Measurements from ENCODE around the gene SPOPL.
"Not testable (repeated sequence)": the region's sequence is repeated elsewhere in the genome, so short reads cannot be mapped to it uniquely, and the experiment has no call there.

Gene SPOPL

GRCh38 chr2:138504546-138505235 is 3.1 kb downstream of the SPOPL start:
- Histone ChIP-seq H3K4me1 (ENCODE audit: control insufficient read depth, insufficient read depth, low read length) (peaks cover 31% of the 10 kb centered on the region), H3K9me3 (ENCODE audit: control insufficient read depth, insufficient read depth, low read length) (no peaks in the 10 kb centered on the region), H3K9ac (ENCODE audit: low read depth, low read length) (no peak overlapping the region), H3K27me3 (ENCODE audit: control insufficient read depth, insufficient read depth, low read length) (no peaks in the 10 kb centered on the region), H3K36me3 (ENCODE audit: control insufficient read depth, insufficient read depth, low read length) (no peaks in the 10 kb centered on the region), H3K4me3 (ENCODE audit: low read depth, low read length) (no peak overlapping the region), H3K27ac (ENCODE audit: low read depth, low read length) (no peak overlapping the region)

GRCh38 chr2:138507267-138507666 is 5.7 kb downstream of the SPOPL start:
- Histone ChIP-seq H3K4me3 (ENCODE audit: low read depth, low read length) (no peak overlapping the region), H3K9me3 (ENCODE audit: control insufficient read depth, insufficient read depth, low read length) (no peaks in the 10 kb centered on the region), H3K36me3 (ENCODE audit: control insufficient read depth, insufficient read depth, low read length) (no peaks in the 10 kb centered on the region), H3K27ac (ENCODE audit: low read depth, low read length) (no peak overlapping the region), H3K4me1 (ENCODE audit: control insufficient read depth, insufficient read depth, low read length) (peaks cover 27% of the 10 kb centered on the region), H3K27me3 (ENCODE audit: control insufficient read depth, insufficient read depth, low read length) (no peaks in the 10 kb centered on the region), H3K9ac (ENCODE audit: low read depth, low read length) (no peak overlapping the region)

- Histone ChIP-seq H3K4me1 (ENCODE audit: control insufficient read depth, insufficient read depth, low read length) (peaks cover 26% of the 10 kb centered on the region), H3K9me3 (ENCODE audit: control insufficient read depth, insufficient read depth, low read length) (no peaks in the 10 kb centered on the region), H3K27me3 (ENCODE audit: control insufficient read depth, insufficient read depth, low read length) (no peaks in the 10 kb centered on the region), H3K9ac (ENCODE audit: low read depth, low read length) (no peak overlapping the region), H3K27ac (ENCODE audit: low read depth, low read length) (no peak overlapping the region), H3K4me3 (ENCODE audit: low read depth, low read length) (no peak overlapping the region), H3K36me3 (ENCODE audit: control insufficient read depth, insufficient read depth, low read length) (no peaks in the 10 kb centered on the region)
Measured at GRCh38 chr2:138510319-138510718, 8.7 kb downstream of the SPOPL start.

- H3K27me3 ChIP-seq (ENCODE audit: control insufficient read depth, insufficient read depth, low read length) = no peaks in the 10 kb centered on the region
- no peaks in the 10 kb centered on the region for H3K9me3 ChIP-seq (ENCODE audit: control insufficient read depth, insufficient read depth, low read length)
- no peaks in the 10 kb centered on the region for H3K36me3 ChIP-seq (ENCODE audit: control insufficient read depth, insufficient read depth, low read length)
- no peak overlapping the region for H3K27ac ChIP-seq (ENCODE audit: low read depth, low read length)
- no peak overlapping the region for H3K9ac ChIP-seq (ENCODE audit: low read depth, low read length)
- no peak overlapping the region for H3K4me3 ChIP-seq (ENCODE audit: low read depth, low read length)
- peaks cover 28% of the 10 kb centered on the region for H3K4me1 ChIP-seq (ENCODE audit: control insufficient read depth, insufficient read depth, low read length)
Measured at GRCh38 chr2:138512672-138513071, 11.1 kb downstream of the SPOPL start.

GRCh38 chr2:138514173-138514572 is 12.6 kb downstream of the SPOPL start:
- no peaks in the 10 kb centered on the region for H3K9me3 ChIP-seq (ENCODE audit: control insufficient read depth, insufficient read depth, low read length)
- H3K9ac ChIP-seq (ENCODE audit: low read depth, low read length) = no peak overlapping the region
- H3K27ac ChIP-seq (ENCODE audit: low read depth, low read length) = peak overlapping the region; percentile 46
- no peaks in the 10 kb centered on the region for H3K27me3 ChIP-seq (ENCODE audit: control insufficient read depth, insufficient read depth, low read length)
- peaks cover 28% of the 10 kb centered on the region for H3K4me1 ChIP-seq (ENCODE audit: control insufficient read depth, insufficient read depth, low read length)
- H3K4me3 ChIP-seq (ENCODE audit: low read depth, low read length) = no peak overlapping the region
- no peaks in the 10 kb centered on the region for H3K36me3 ChIP-seq (ENCODE audit: control insufficient read depth, insufficient read depth, low read length)

GRCh38 chr2:138515092-138515491 is 13.5 kb downstream of the SPOPL start:
- Histone ChIP-seq H3K27ac (ENCODE audit: low read depth, low read length) (no peak overlapping the region), H3K36me3 (ENCODE audit: control insufficient read depth, insufficient read depth, low read length) (no peaks in the 10 kb centered on the region), H3K27me3 (ENCODE audit: control insufficient read depth, insufficient read depth, low read length) (no peaks in the 10 kb centered on the region), H3K9me3 (ENCODE audit: control insufficient read depth, insufficient read depth, low read length) (no peaks in the 10 kb centered on the region), H3K9ac (ENCODE audit: low read depth, low read length) (no peak overlapping the region), H3K4me3 (ENCODE audit: low read depth, low read length) (no peak overlapping the region), H3K4me1 (ENCODE audit: control insufficient read depth, insufficient read depth, low read length) (peaks cover 28% of the 10 kb centered on the region)

- no peak overlapping the region for H3K4me3 ChIP-seq (ENCODE audit: low read depth, low read length)
- no peaks in the 10 kb centered on the region for H3K36me3 ChIP-seq (ENCODE audit: control insufficient read depth, insufficient read depth, low read length)
- H3K4me1 ChIP-seq (ENCODE audit: control insufficient read depth, insufficient read depth, low read length) = peaks cover 30% of the 10 kb centered on the region
- no peaks in the 10 kb centered on the region for H3K9me3 ChIP-seq (ENCODE audit: control insufficient read depth, insufficient read depth, low read length)
- H3K27ac ChIP-seq (ENCODE audit: low read depth, low read length) = no peak overlapping the region
- no peaks in the 10 kb centered on the region for H3K27me3 ChIP-seq (ENCODE audit: control insufficient read depth, insufficient read depth, low read length)
- H3K9ac ChIP-seq (ENCODE audit: low read depth, low read length) = no peak overlapping the region
Measured at GRCh38 chr2:138516030-138516704, 14.6 kb downstream of the SPOPL start.

- H3K4me3 ChIP-seq (ENCODE audit: low read depth, low read length) = no peak overlapping the region
- no peaks in the 10 kb centered on the region for H3K9me3 ChIP-seq (ENCODE audit: control insufficient read depth, insufficient read depth, low read length)
- peaks cover 38% of the 10 kb centered on the region for H3K4me1 ChIP-seq (ENCODE audit: control insufficient read depth, insufficient read depth, low read length)
- H3K27me3 ChIP-seq (ENCODE audit: control insufficient read depth, insufficient read depth, low read length) = no peaks in the 10 kb centered on the region
- no peaks in the 10 kb centered on the region for H3K36me3 ChIP-seq (ENCODE audit: control insufficient read depth, insufficient read depth, low read length)
- no peak overlapping the region for H3K27ac ChIP-seq (ENCODE audit: low read depth, low read length)
- no peak overlapping the region for H3K9ac ChIP-seq (ENCODE audit: low read depth, low read length)
Measured at GRCh38 chr2:138518860-138519259, 17.3 kb downstream of the SPOPL start.

GRCh38 chr2:138521821-138522220 is 20.3 kb downstream of the SPOPL start:
- Histone ChIP-seq H3K27me3 (ENCODE audit: control insufficient read depth, insufficient read depth, low read length) (no peaks in the 10 kb centered on the region), H3K9ac (ENCODE audit: low read depth, low read length) (no peak overlapping the region)

GRCh38 chr2:138522556-138522955 is 21.0 kb downstream of the SPOPL start:
- H3K4me3 ChIP-seq (ENCODE audit: low read depth, low read length) = no peak overlapping the region
- no peak overlapping the region for H3K9ac ChIP-seq (ENCODE audit: low read depth, low read length)
- peaks cover 6% of the 10 kb centered on the region; the same call in 1 of the 2 replicates for H3K9me3 ChIP-seq (ENCODE audit: control insufficient read depth, insufficient read depth, low read length)
- no peak overlapping the region for H3K27ac ChIP-seq (ENCODE audit: low read depth, low read length)
- H3K36me3 ChIP-seq (ENCODE audit: control insufficient read depth, insufficient read depth, low read length) = 0 out of 2 replicates have a peak, but pooled peaks cover 2% of the 10 kb centered on the region
- H3K27me3 ChIP-seq (ENCODE audit: control insufficient read depth, insufficient read depth, low read length) = no peaks in the 10 kb centered on the region
- peaks cover 12% of the 10 kb centered on the region for H3K4me1 ChIP-seq (ENCODE audit: control insufficient read depth, insufficient read depth, low read length)

More at GRCh38 chr2:138521821-138522220, 20.3 kb downstream of the SPOPL start:
- peaks cover 6% of the 10 kb centered on the region; the same call in 1 of the 2 replicates for H3K9me3 ChIP-seq (ENCODE audit: control insufficient read depth, insufficient read depth, low read length)
- 0 out of 2 replicates have a peak, but pooled peaks cover 2% of the 10 kb centered on the region for H3K36me3 ChIP-seq (ENCODE audit: control insufficient read depth, insufficient read depth, low read length)
- no peak overlapping the region for H3K4me3 ChIP-seq (ENCODE audit: low read depth, low read length)
- peak overlapping the region; percentile 49 for H3K27ac ChIP-seq (ENCODE audit: low read depth, low read length)
- peaks cover 12% of the 10 kb centered on the region for H3K4me1 ChIP-seq (ENCODE audit: control insufficient read depth, insufficient read depth, low read length)

- peaks cover 12% of the 10 kb centered on the region for H3K4me1 ChIP-seq (ENCODE audit: control insufficient read depth, insufficient read depth, low read length)
Measured at GRCh38 chr2:138523018-138523672, 21.6 kb downstream of the SPOPL start.

More at GRCh38 chr2:138523018-138523672, 21.6 kb downstream of the SPOPL start:
- not testable (repeated sequence) for H3K36me3 ChIP-seq (ENCODE audit: control insufficient read depth, insufficient read depth, low read length); H3K4me3 ChIP-seq (ENCODE audit: low read depth, low read length); H3K27me3 ChIP-seq (ENCODE audit: control insufficient read depth, insufficient read depth, low read length); H3K9ac ChIP-seq (ENCODE audit: low read depth, low read length); H3K9me3 ChIP-seq (ENCODE audit: control insufficient read depth, insufficient read depth, low read length); H3K27ac ChIP-seq (ENCODE audit: low read depth, low read length)
